ENCODE results near the gene SRCIN1.

SRCIN1 gene

GRCh38 chr17:38617074-38617860 is 11.5 kb upstream of the SRCIN1 start:
- no peak for DNase-seq

DNA sequence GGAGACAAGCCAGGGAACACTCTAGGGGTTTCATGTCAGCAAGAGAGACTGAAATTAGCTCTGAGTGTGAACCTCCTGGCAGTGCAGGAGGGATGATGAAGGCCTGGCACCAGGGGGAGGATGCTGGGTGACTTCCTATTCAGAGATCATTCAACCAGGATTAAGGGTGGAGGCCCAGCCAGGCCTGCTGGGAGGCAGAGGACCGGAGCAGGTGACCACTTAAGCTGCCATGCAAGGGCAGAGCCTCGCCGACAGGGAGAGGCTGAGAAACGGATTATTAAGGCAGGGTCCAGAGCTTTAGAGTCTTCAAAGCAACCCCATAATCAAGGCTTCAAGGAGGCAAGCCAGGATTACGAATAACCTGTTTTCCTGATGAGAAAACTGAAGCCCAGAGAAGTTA is 10.6 kb upstream of the SRCIN1 start:
- no peak for DNase-seq

- DNase-seq = no peak
Measured at GRCh38 chr17:38613981-38614779, 8.4 kb upstream of the SRCIN1 start.

DNA sequence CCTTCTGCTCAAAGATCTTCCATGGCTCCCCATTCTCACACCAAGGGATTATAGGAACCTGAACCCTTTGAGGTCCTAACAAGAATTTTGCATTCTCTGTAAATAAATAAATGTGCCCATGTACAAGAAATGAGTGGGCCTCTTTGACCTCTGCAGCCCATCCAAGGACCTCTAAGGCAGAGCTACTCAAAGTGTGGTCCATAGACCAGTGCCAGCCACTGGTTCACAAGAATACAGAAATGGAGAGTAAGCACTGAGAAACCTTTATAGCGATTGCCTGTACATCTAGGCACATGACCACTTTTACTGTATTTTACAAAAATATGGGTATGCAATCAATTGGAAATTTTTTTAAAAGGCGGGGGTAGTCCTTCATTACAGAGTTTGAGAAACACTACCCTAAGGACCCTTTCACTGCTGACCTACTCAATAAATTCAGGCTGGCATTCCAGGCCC is 7.8 kb upstream of the SRCIN1 start:
- DNase-seq = no peak

- no peak for DNase-seq
Measured at GRCh38 chr17:38611872-38612376, 6.2 kb upstream of the SRCIN1 start.

GRCh38 chr17:38611070-38611786 is 5.5 kb upstream of the SRCIN1 start:
- no peak for DNase-seq

- DNase-seq = no peak
Measured at GRCh38 chr17:38609280-38610031, 3.7 kb upstream of the SRCIN1 start.

- DNase-seq = no peak
Measured at GRCh38 chr17:38608648-38609047, 2.9 kb upstream of the SRCIN1 start.

DNA sequence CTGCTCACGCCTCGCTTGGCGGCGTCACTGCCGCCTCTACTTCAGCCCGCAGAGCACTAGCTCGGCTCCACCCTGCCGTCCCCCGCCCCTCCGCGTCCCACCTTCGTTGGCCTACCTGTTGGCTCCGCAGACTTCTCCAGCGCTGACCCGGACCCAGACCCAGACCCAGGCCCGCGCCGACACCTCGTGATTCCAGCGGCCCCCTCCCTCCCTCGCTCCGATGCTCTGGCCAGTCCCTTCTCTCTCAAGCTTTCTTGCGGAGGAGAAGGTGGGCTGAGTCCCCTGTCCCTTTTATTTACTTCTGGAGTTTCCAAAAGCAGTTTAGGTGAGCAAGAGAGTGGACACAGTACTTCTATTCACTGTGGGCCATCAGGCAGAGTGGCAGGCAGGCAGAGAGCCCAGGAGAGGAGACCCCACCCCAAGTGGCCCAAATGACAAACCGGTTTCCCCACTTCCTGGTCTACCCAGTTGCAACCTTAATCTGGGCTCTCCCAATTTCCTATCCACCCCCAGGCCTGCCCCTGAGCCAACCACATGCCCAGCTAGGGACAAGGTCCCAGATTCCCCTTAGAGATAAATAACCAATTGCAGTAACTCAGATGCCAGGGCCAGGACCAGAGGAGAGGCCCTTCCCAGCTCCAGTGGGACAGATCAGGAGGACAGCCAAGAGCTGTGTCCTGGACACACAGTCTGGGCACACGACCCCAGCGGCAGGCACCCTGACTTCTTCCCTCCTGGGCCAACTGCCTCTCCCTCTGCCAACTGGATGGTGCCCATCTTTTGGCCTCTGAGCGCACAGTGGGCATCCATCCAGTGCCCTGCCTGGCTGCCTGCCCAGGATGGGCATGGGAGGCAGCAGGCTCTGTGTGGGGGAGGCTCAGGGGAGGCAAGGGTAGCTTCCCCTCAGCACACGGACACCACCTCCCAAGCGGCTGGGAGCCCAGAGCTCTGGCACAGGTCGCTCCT is 1.2 kb upstream of the SRCIN1 start:
- no peak for DNase-seq

- no peak for DNase-seq
Measured at GRCh38 chr17:38605411-38605840, 326 bp downstream of the SRCIN1 start.

DNA sequence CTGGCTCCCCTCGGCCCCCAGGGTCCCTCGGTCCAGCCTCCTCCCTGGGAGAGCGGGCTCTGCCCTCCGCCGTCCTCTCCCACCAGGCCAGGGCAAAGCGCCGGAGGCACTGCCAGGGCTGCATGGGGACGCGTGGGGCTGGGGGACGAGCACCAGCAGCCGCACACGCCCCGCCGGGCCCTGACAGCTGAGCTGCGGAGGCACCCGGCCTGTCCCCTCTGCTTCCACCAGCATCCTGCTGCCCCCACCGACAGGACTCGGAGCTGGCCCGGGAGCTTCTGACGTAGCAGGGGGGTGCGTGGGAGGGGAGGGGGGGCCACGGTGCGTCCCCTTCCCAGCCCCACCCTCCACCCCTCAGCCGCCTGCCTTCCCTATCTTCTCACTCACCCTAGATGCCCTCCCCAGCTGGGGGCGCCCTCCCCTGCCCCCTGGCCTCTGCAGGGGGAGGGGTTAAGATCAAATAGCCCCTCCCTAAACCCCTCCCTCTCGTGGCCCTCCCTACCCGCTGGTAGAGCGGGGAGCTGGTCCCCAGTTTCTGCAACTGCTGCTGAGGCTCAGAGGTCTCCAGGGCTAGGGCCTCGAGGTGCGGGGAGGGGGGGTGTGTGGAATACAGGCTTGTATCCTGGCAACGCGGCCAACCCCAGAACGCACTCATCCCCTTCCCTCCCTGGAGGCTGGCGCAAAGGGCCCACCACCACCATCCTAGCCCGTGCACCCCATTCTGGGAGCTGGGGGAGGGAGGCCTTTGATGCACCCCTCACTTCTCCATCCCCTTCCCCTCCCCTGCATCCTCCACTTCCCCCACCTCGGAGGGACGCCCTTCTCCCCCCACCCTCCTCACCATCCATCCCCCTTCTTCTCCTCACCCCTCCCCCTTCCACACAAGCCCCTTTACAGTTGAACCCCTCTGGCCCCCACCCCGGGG is 1.0 kb downstream of the SRCIN1 start:
- DNase-seq = no peak

DNA sequence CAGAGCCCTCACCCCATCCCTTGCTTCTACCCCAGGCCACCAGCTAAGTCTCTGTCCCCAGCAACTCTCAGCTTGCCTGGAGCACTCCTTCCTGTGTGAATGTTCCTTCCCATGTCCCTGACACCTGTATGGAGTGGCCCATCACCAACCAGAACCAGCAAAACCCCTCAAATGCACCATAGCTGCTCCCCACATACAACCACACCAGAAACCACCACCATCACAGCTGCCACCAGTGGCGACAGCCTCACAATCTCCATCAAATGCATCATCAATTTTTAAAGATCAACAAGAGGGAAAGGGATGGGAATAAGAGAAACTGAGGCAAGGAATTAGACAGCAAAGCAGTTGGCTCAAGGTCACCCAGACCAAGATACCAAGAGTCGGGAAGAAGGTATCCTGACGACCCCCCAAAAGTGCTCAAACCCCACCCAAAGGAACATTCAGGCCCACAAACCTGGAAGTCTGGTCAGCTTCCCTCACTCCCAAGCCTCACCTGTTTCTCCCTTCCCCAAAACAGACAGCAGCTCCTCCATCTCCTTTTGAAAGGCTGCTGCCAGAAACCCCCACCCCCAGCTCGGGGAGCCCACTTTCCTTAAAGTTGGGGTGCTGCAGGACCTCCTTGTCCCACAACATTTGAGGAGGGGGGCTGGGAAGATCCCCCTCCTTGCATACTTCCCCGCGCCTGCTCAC is 1.8 kb downstream of the SRCIN1 start:
- DNase-seq = no peak

GRCh38 chr17:38602956-38603785 is 2.6 kb downstream of the SRCIN1 start:
- DNase-seq = no peak

- DNase-seq = no peak
Measured at GRCh38 chr17:38602453-38602852, 3.3 kb downstream of the SRCIN1 start.

DNA sequence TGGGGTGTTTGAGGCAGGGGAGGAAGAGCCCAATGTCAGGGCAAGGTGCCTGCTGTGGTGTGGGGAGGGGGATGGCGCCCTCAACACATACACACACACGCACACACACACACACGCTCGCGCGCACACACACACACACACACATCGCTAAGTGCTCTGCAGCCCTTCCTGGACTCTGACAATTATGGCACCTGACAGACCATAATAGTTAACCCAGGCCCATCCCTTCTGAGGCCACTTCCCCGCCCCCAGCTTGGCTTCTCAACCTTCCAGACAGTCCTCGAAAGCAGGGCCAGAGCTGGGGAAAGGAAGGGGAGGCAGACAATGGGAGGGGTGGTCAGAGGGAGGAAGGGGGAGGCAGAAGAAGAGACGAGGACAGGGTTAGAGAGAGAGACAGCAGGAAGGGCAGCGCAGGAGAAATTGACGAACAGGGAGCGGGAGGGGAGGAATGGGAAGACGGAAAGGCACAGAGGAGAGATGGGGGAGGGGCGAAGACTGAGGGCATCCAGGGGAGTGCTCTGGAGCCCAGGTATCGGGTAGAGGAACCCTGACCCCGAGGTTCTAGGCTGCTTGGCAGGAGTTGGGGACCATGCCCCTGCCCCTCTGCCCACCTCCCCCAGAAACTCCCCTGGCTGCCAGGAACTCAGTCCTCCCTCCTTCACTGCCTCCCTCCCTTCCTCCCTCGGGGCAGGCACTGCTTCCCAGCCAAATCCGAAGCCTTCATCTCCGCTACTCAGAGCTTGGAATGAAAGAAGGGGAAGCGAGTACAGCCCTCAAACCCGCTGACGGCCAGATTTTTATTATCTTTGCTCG is 4.0 kb downstream of the SRCIN1 start:
- DNase-seq = no peak

DNA sequence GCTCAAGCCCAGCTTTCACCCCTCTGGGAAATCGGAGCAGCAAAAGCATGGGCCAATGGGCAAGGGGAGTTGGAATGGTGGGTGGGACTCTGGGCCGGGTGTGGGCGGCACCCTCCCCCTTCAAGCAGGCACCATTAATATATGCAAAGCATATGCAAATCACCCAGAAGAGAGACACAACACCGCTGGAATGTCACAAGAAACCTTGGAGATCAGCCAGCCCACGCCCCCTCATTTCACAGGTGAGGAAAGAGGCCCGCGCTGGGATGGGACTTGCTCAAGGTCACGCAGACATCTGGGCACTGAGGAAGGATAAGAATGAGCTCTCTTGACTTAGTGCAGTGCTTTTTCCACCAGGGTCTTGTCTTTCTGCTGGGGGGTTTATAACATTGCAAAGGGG is 4.8 kb downstream of the SRCIN1 start:
- DNase-seq = no peak

- no peak for DNase-seq
Measured at GRCh38 chr17:38600416-38600815, 5.3 kb downstream of the SRCIN1 start.

- DNase-seq = no peak
Measured at GRCh38 chr17:38599398-38599856, 6.3 kb downstream of the SRCIN1 start.

Measured in NCI-H748 treated with DMSO at 0.1 percent for 48 hours (cell line).